RKO (cell line): ENCODE measurements around the gene CCL4L2.
"Not testable (repeated sequence)": the region's sequence is repeated elsewhere in the genome, so short reads cannot be mapped to it uniquely, and the experiment has no call there.

Experiments used
- DNase-seq: peaks from one replicate; pipeline ENCODE4 v3.0.0-alpha.2; 2016; ENCODE audit warnings: low spot score

The CCL4L2 gene

GRCh38 chr17:36195434-36196130, 15.3 kb upstream of the CCL4L2 start:
- no peak for DNase-seq

- DNase-seq = no peak
Observed at GRCh38 chr17:36196131-36196486, 14.8 kb upstream of the CCL4L2 start.

- no peak for DNase-seq
Observed at GRCh38 chr17:36197387-36197703, 13.5 kb upstream of the CCL4L2 start.

- no peak for DNase-seq
Observed at GRCh38 chr17:36198831-36199465, 11.9 kb upstream of the CCL4L2 start.

- DNase-seq = not testable (repeated sequence)
Observed at GRCh38 chr17:36201102-36201501, 9.8 kb upstream of the CCL4L2 start.

GRCh38 chr17:36201506-36201905, 9.4 kb upstream of the CCL4L2 start:
- DNase-seq = not testable (repeated sequence)

GRCh38 chr17:36203335-36203734, 7.5 kb upstream of the CCL4L2 start:
- no peak for DNase-seq

GRCh38 chr17:36204724-36205500, 6.0 kb upstream of the CCL4L2 start:
- DNase-seq = no peak

GRCh38 chr17:36205637-36206485, 5.0 kb upstream of the CCL4L2 start:
- no peak for DNase-seq

- not testable (repeated sequence) for DNase-seq
Observed at GRCh38 chr17:36206486-36206821, 4.4 kb upstream of the CCL4L2 start.

GRCh38 chr17:36207383-36207782, 3.5 kb upstream of the CCL4L2 start:
- DNase-seq = not testable (repeated sequence)

- no peak for DNase-seq
Observed at GRCh38 chr17:36209575-36209974, 1.3 kb upstream of the CCL4L2 start.

- not testable (repeated sequence) for DNase-seq
Observed at GRCh38 chr17:36211484-36212271, 815 bp downstream of the CCL4L2 start.

- no peak for DNase-seq
Observed at GRCh38 chr17:36212272-36212605, 1.4 kb downstream of the CCL4L2 start.

- DNase-seq = no peak
Observed at GRCh38 chr17:36212966-36213365, 2.1 kb downstream of the CCL4L2 start.

- no peak for DNase-seq
Observed at GRCh38 chr17:36213695-36214094, 2.8 kb downstream of the CCL4L2 start.

- DNase-seq = no peak
Observed at GRCh38 chr17:36214918-36215317, 4.1 kb downstream of the CCL4L2 start.

GRCh38 chr17:36215406-36216308, 4.8 kb downstream of the CCL4L2 start:
- not testable (repeated sequence) for DNase-seq

GRCh38 chr17:36219556-36219955, 8.7 kb downstream of the CCL4L2 start:
- DNase-seq = not testable (repeated sequence)

- DNase-seq = not testable (repeated sequence)
Observed at GRCh38 chr17:36220737-36221580, 10.1 kb downstream of the CCL4L2 start.
